ENCODE results near the gene METTL23. TPM values are rescaled to one million over a fixed set of nuclear protein-coding genes. Genes with fewer than 3 reads are reported as not detected.

METTL23 gene
- total RNA-seq, 1 experiment from 2014 or later: 37.7 TPM

- CTCF ChIA-PET: interaction anchor here (0.6 kb wide), 1 partner anchor 14 kb away, joined by 4 read pairs; no protein-coding TSS in a partner anchor
Observed at GRCh38 chr17:76702941-76703637, 23.6 kb upstream of the METTL23 start.

DNA sequence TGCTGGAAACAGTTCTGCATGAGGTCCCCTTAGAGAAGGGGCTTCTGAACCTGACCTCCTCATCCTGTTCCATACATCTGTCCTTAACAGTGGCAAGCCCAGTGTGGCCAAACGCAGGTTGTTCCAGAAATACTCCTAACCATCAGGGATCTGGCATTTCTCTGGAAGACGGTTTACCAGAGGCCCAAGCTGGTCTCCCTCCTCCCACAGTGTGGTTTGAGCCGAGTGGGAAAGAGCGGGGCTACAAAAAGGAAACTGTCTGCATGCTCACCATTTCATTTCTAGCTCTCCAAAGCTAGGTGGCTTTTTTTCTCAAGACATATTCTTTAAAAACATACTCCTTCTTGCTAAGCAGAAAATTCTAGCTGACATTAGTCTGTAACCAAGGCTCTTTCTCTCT is 21.8 kb upstream of the METTL23 start:
- Histone ChIP-seq H3K36me3 (ENCODE audit: control insufficient read depth, insufficient read depth, low read length) (no peaks in the 10 kb centered on the region), H3K9me3 (no peaks in the 10 kb centered on the region), H3K27me3 (replicated peaks; ENCODE audit: control insufficient read depth, insufficient read depth, low read length) (no peaks in the 10 kb centered on the region), H3K4me3 (ENCODE audit: low read depth, low read length) (no peak overlapping the region), H3K4me1 (peaks cover 22% of the 10 kb centered on the region)
- Mint-ChIP-seq H3K4me1 (ENCODE audit: low read depth, unreplicated experiment) (peaks cover 28% of the 10 kb centered on the region), H3K4me3 (ENCODE audit: unreplicated experiment) (no peak overlapping the region), H3K36me3 (ENCODE audit: insufficient read depth, unreplicated experiment) (no peaks in the 10 kb centered on the region), H3K9me3 (ENCODE audit: unreplicated experiment) (no peaks in the 10 kb centered on the region), H3K27ac (ENCODE audit: unreplicated experiment) (no peak overlapping the region), H3K27me3 (ENCODE audit: insufficient read depth, unreplicated experiment) (no peaks in the 10 kb centered on the region)
- ChIA-PET CTCF (interaction anchor here (0.6 kb wide), 1 partner anchor 105 kb away, joined by 3 read pairs; no protein-coding TSS in a partner anchor), POLR2A (interaction anchor here (0.6 kb wide), 1 partner anchor 814 kb away, joined by 10 read pairs; no protein-coding TSS in a partner anchor)
- BruUV-seq (replicated peaks): no TSS peak
- TF ChIP-seq CTCF (IDR thresholded peaks at IDR 0.05; ENCODE audit: insufficient read depth in 1 of 2, low read depth in 1 of 2, low read length in 1 of 2, severe bottlenecking in 1 of 2, unreplicated experiment in 1 of 2): no peak
- DNase-seq: no peak
- intact Hi-C loops (cut with micrococcal nuclease; ENCODE audit: unreplicated experiment): no loop called here

More at GRCh38 chr17:76702941-76703637, 23.6 kb upstream of the METTL23 start:
- Mint-ChIP-seq H3K27me3 (ENCODE audit: insufficient read depth, unreplicated experiment) (no peaks in the 10 kb centered on the region), H3K4me1 (ENCODE audit: low read depth, unreplicated experiment) (peaks cover 20% of the 10 kb centered on the region), H3K36me3 (ENCODE audit: insufficient read depth, unreplicated experiment) (peaks cover 12% of the 10 kb centered on the region), H3K27ac (ENCODE audit: unreplicated experiment) (no peak overlapping the region), H3K4me3 (ENCODE audit: unreplicated experiment) (no peak overlapping the region), H3K9me3 (ENCODE audit: unreplicated experiment) (no peaks in the 10 kb centered on the region)
- H3K27me3 ChIP-seq (replicated peaks; ENCODE audit: control insufficient read depth, insufficient read depth, low read length): no peaks in the 10 kb centered on the region
- POLR2A ChIA-PET: interaction anchor here (0.6 to 0.7 kb wide), 2 partner anchors 25 to 146 kb away, joined by 3 to 4 read pairs; no protein-coding TSS in a partner anchor
- no peak for TF ChIP-seq CTCF (IDR thresholded peaks at IDR 0.05; ENCODE audit: insufficient read depth in 1 of 2, low read depth in 1 of 2, low read length in 1 of 2, severe bottlenecking in 1 of 2, unreplicated experiment in 1 of 2)
- H3K9me3 ChIP-seq: no peaks in the 10 kb centered on the region
- H3K36me3 ChIP-seq (ENCODE audit: control insufficient read depth, insufficient read depth, low read length): no peaks in the 10 kb centered on the region
- DNase-seq: no peak
- peaks cover 15% of the 10 kb centered on the region for H3K4me1 ChIP-seq
- no peak overlapping the region for H3K4me3 ChIP-seq (ENCODE audit: low read depth, low read length)
- no TSS peak for BruUV-seq (replicated peaks)
- intact Hi-C loops (cut with micrococcal nuclease; ENCODE audit: unreplicated experiment): no loop called here

DNA sequence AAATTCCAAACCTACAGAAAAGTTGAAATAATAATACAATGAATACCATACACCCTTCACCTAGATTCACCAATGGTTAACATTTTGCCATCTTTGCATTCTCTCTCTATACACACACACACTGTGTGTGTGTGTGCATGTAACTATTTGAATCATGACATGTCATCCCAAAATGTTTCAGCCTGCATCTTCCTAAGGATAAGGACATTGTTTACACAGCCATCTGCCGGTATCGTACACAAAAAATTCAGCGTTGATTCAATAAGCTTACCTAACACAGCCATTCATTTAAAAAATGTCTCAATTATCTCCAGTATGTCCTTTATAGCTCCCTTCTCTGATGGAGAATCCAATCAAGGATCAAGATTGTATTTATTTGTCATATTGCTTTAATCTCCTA is 19.8 kb upstream of the METTL23 start:
- DNase-seq: no peak
- H3K9me3 Mint-ChIP-seq (ENCODE audit: unreplicated experiment): no peaks in the 10 kb centered on the region
- intact Hi-C loops (cut with micrococcal nuclease; ENCODE audit: unreplicated experiment): no loop called here
- no peaks in the 10 kb centered on the region for H3K27me3 ChIP-seq (replicated peaks; ENCODE audit: control insufficient read depth, insufficient read depth, low read length)
- no peak overlapping the region for H3K4me3 Mint-ChIP-seq (ENCODE audit: unreplicated experiment)
- peaks cover 19% of the 10 kb centered on the region for H3K4me1 ChIP-seq
- BruUV-seq (replicated peaks): no TSS peak
- H3K9me3 ChIP-seq: no peaks in the 10 kb centered on the region
- H3K36me3 ChIP-seq (ENCODE audit: control insufficient read depth, insufficient read depth, low read length): no peaks in the 10 kb centered on the region
- ChIA-PET POLR2A (interaction anchor here (0.5 kb wide), 1 partner anchor 150 kb away, joined by 3 read pairs; no protein-coding TSS in a partner anchor), CTCF (interaction anchor here (0.7 kb wide), 1 partner anchor 29 kb away, joined by 3 read pairs; no protein-coding TSS in a partner anchor)
- no peak for TF ChIP-seq CTCF (IDR thresholded peaks at IDR 0.05; ENCODE audit: insufficient read depth in 1 of 2, low read depth in 1 of 2, low read length in 1 of 2, severe bottlenecking in 1 of 2, unreplicated experiment in 1 of 2)
- H3K27ac Mint-ChIP-seq (ENCODE audit: unreplicated experiment): no peak overlapping the region
- peaks cover 19% of the 10 kb centered on the region for H3K4me1 Mint-ChIP-seq (ENCODE audit: low read depth, unreplicated experiment)
- H3K4me3 ChIP-seq (ENCODE audit: low read depth, low read length): no peak overlapping the region
- no peaks in the 10 kb centered on the region for H3K27me3 Mint-ChIP-seq (ENCODE audit: insufficient read depth, unreplicated experiment)
- peaks cover 5% of the 10 kb centered on the region for H3K36me3 Mint-ChIP-seq (ENCODE audit: insufficient read depth, unreplicated experiment)

All from Caco-2 (cell line).